ENCODE measurements around the gene DOCK7. TPM values are rescaled to one million over a fixed set of nuclear protein-coding genes. Genes with fewer than 3 reads are reported as not detected.

Gene DOCK7
- total and polyA plus RNA-seq, 2 of the 13 experiments (the other 11 are each of a cell fraction or from before 2014, with no cell fraction given): 45.7 to 67.2 TPM

GRCh38 chr1:62654744-62655143 is 33.4 kb downstream of the DOCK7 start:
- H4K20me1 ChIP-seq (ENCODE audit: insufficient read depth, low read length): no peaks in the 10 kb centered on the region
- FAIRE-seq (no peak), ATAC-seq (no peak), DNase-seq (ENCODE audit: low spot score) (no peak)
- H3K4me1 ChIP-seq (ENCODE audit: insufficient read depth, low read length): peaks cover 9% of the 10 kb centered on the region
- intact Hi-C loops (cut with micrococcal nuclease; ENCODE audit: unreplicated experiment) (no loop called here), in situ Hi-C loops (cut with HindIII; ENCODE audit: extremely low pct_ligation_motif_present, low pct_unique_long_range_greater_than_20kb) (no loop called here)
- no peak for TF ChIP-seq HCFC1 (IDR thresholded peaks at IDR 0.05; ENCODE audit: low read depth, low read length)
- no peak for TF ChIP-seq CCDC6 (CRISPR knock-in tag; IDR thresholded peaks at IDR 0.05)
- TF ChIP-seq, protein P1, sequence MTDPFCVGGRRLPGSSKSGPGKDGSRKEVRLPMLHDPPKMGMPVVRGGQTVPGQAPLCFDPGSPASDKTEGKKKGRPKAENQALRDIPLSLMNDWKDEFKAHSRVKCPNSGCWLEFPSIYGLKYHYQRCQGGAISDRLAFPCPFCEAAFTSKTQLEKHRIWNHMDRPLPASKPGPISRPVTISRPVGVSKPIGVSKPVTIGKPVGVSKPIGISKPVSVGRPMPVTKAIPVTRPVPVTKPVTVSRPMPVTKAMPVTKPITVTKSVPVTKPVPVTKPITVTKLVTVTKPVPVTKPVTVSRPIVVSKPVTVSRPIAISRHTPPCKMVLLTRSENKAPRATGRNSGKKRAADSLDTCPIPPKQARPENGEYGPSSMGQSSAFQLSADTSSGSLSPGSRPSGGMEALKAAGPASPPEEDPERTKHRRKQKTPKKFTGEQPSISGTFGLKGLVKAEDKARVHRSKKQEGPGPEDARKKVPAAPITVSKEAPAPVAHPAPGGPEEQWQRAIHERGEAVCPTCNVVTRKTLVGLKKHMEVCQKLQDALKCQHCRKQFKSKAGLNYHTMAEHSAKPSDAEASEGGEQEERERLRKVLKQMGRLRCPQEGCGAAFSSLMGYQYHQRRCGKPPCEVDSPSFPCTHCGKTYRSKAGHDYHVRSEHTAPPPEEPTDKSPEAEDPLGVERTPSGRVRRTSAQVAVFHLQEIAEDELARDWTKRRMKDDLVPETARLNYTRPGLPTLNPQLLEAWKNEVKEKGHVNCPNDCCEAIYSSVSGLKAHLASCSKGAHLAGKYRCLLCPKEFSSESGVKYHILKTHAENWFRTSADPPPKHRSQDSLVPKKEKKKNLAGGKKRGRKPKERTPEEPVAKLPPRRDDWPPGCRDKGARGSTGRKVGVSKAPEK (CRISPR knock-in tag; IDR thresholded peaks at IDR 0.05; ENCODE audit: borderline replicate concordance): no peak
- no peak for TF ChIP-seq KIAA2018 (CRISPR knock-in tag; IDR thresholded peaks at IDR 0.05; ENCODE audit: borderline replicate concordance)
- no peak for TF ChIP-seq ATRX (CRISPR knock-in tag; IDR thresholded peaks at IDR 0.05; ENCODE audit: borderline replicate concordance)
- TF ChIP-seq ZNF451 (CRISPR knock-in tag; IDR thresholded peaks at IDR 0.05): no peak
- no peak for TF ChIP-seq ZFP36L2 (CRISPR knock-in tag; IDR thresholded peaks at IDR 0.05)
- TF ChIP-seq PCBP1 (IDR thresholded peaks at IDR 0.05; ENCODE audit: borderline replicate concordance, low read depth, low read length): no peak
- no peak for TF ChIP-seq U2AF1 (optimal IDR thresholded peaks at IDR 0.05; ENCODE audit: low read depth, low read length)
- TF ChIP-seq, protein P2, sequence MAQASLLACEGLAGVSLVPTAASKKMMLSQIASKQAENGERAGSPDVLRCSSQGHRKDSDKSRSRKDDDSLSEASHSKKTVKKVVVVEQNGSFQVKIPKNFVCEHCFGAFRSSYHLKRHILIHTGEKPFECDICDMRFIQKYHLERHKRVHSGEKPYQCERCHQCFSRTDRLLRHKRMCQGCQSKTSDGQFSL (CRISPR knock-in tag; IDR thresholded peaks at IDR 0.05): no peak
- no peak for TF ChIP-seq ZSCAN9 (CRISPR knock-in tag; IDR thresholded peaks at IDR 0.05; ENCODE audit: borderline replicate concordance)
- BruUV-seq (replicated peaks): no TSS peak
- no peak overlapping the region for H3K9ac ChIP-seq (ENCODE audit: insufficient read depth, low read depth, low read length)
- H3K27ac ChIP-seq (ENCODE audit: extremely low read length, insufficient read depth, low read length): no peak overlapping the region
- H3K79me2 ChIP-seq (ENCODE audit: insufficient read depth, low read length): peaks cover 47% of the 10 kb centered on the region
- H3K36me3 ChIP-seq (replicated peaks in 1 of 2; ENCODE audit: control insufficient read depth in 1 of 2, insufficient read depth in 2 of 2, low read length in 2 of 2): peaks cover 3 to 23% of the 10 kb centered on the region in 2 experiments; a peak in 4 of 5 replicates
- no peak overlapping the region for H3K4me3 ChIP-seq (replicated peaks in 1 of 3; ENCODE audit: insufficient read depth in 1 of 3, low read depth in 2 of 3, low read length in 3 of 3)
- no peak overlapping the region for H2AFZ ChIP-seq (ENCODE audit: low read length)
- 98% methylated on average over 1 of the region's 1 CpG for WGBS (ENCODE audit: low lambda C conversion rate)
- ChIA-PET CTCF (ENCODE audit: low intra/inter-chr PET ratio, low total read pairs) (no interaction called here), POLR2A (no interaction called here)
- no peaks in the 10 kb centered on the region for H3K27me3 ChIP-seq (ENCODE audit: control insufficient read depth in 1 of 2, insufficient read depth in 2 of 2, low read length in 2 of 2)
- no peaks in the 10 kb centered on the region for H3K9me3 ChIP-seq (ENCODE audit: low read length)
- H3K4me2 ChIP-seq (ENCODE audit: low read depth, low read length): no peak overlapping the region

Data from HepG2 (cell line).